GM19452 (cell line): ENCODE results near the gene MT1X.
A peak's percentile ranks its signal among the peaks of the same experiment; 100 is the strongest.

Experiments
- ATAC-seq: cut with Tn5 transposase; IDR thresholded peaks from one replicate; pipeline ENCODE4 v1.9.1; 2021; ENCODE audit not compliant: unreplicated experiment

The MT1X gene

GRCh38 chr16:56675685-56676210, 6.5 kb upstream of the MT1X start:
- ATAC-seq: no peak

- ATAC-seq: no peak
Observed at GRCh38 chr16:56677474-56677873, 4.8 kb upstream of the MT1X start.

DNA sequence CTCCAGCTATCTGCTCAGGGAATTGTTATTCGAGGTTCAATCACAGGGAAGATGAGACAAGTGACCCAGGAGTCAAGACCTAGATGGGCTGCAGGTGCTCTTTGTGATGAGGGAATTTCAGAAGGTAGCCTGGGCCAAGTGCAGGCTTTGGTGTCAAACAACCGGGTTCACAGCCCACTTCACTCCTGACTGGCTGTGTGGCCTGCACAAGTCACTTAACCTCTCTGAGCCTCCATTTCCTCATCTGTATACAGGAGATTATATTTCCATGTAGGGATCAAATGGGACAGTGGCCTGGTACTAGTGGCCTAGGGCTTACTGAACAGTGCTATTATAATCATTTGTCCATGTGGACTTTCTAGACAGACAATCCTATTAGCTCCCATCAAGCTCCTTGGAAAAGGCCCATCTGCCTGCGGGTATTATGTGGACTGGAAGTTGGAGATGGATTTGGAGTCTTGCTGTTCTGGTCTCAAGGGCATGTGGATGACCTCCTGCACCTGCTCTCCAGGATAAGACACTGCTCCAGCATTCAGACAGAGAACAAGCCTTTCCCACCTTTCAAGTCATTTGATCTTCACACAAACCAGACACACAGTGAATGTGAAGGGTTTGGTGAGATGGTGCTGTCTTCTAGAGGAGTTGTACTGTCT, 3.1 kb upstream of the MT1X start:
- no peak for ATAC-seq

GRCh38 chr16:56679818-56680217, 2.5 kb upstream of the MT1X start:
- ATAC-seq: no peak

GRCh38 chr16:56682703-56683397, 580 bp downstream of the MT1X start:
- peak; percentile 1 for ATAC-seq

GRCh38 chr16:56683424-56684172, 1.3 kb downstream of the MT1X start:
- ATAC-seq: no peak

DNA sequence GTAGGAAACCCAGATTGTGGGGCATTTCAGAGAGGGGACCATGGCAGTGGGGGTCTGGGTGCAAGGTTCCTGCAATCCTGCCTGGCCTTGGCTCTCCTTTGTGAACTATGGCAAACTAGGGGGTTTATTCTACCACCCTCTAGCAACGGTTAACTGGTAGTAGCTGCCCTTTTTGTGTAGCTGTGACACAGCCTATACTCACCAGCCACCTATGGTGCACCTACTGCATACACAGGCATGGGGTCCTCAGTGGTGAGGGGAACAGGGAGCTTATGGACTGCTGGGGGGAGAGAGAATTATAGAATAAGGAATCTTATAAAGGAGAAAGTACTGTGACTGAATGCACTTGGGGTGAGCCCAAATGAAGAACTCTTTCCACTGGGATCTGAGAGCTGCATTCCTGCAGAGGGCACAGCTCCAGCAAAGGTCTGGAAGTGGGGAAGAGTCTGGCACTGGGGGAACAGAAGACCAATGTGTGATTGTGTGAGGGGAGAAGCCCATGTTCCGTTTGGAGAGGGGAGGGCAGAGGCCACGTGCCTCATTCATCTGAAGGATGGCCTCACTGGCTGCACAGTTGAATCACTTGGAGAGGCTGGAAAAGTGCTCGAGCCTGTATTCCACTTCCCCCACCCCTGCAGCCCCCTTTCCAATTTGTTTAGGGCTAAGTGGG, 2.1 kb downstream of the MT1X start:
- no peak for ATAC-seq

DNA sequence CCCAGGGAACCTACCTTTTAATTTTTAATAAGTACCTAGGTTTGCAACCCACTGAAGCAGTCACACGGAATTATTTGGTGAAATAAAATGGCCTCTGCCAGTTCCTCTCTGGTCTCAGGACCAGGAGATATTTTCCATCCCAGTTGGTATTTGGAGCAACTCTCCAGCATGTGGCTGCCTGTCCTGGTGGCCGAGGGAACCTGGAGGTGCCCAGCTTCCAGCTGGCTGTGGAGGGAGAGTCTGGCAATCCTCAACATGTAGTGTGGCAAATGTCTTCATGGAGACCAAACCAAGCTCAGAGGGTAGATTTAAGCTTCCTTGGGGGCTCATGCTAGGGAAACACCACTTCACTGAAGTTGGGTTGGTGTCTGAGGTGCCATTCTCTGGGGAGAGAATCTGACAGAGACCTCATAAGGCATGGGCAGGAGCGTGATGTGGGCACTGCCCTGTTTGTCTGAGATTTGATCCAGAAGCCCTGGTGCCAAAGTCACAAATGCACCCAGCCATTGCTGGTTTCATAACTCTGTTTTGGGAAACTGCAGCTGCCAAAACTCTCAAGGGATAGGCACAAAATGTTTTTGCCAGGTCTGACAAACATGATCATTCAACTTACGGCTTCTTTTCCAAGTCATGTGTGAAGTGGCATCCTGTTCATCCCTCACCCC, 2.8 kb downstream of the MT1X start:
- ATAC-seq: no peak

DNA sequence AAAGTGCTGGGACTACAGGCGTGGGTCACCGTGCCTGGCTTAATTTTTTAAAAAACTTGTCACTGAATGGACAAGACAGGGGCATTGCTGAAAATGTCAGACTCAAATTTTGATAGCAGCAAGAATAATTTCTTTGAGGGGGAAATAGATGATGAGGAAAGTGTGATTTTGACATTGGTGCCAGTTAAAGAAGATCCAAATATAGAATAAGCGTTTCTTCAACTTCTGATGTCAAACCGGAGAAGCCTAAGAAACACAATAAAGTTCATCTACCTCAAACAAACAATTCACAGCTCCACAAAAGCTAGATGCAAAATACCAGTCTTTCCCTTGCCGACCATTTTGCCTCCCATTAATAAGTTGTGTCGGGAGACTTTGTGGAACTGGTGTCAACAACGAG, 4.5 kb downstream of the MT1X start:
- no peak for ATAC-seq

GRCh38 chr16:56688762-56689161, 6.5 kb downstream of the MT1X start:
- no peak for ATAC-seq

DNA sequence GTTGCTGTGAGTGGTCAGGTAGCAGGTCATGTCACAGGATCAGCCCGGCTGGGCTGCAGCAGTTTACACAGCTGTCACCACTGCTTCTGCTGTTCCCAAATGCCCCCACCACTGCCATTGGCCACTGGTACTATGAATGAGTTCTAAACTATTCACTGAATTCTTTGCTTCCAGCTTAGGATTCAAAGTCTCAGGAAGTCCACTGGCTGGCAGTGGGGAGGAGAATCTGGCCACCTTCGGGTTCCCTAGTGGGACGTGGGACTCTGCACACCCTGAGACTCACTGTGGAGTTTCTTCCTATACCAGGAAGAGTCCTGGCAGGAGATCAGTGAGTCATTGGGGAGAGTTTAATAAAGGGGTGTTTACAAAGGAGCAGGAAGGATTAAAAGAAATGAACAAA, 6.9 kb downstream of the MT1X start:
- ATAC-seq: no peak

DNA sequence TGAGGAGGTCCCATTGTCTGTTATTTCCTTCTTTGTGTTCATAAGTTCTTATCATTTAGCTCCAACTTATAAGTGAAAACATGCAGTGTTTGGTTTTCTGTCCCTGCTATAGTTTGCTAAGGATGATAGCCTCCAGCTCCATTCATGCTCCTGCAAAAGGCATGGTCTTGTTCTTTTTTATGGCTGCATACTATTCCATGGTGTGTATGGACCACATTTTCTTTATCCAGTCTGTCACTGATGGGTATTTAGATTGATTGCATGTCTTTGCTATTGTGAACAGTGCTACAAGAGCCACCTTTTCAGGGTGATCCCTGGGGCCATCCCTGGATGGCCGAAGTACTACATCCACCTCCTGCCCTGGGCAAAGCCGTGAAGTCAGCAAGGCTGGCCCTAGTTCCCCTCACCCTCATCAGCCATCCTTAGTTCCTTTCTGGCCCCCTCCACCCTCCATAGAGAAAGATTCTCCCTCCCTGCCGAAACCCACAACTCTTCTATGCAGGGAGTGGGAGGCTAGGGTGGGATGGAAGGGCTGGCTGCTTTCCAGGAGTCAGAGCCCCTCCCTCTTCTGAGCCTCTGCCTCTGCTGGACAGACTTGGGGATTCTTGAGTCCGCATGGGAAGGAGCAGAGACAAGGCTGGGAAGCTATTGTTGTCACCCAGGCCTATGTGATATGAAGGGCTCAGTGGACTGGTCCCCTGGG, 8.3 kb downstream of the MT1X start:
- no peak for ATAC-seq

DNA sequence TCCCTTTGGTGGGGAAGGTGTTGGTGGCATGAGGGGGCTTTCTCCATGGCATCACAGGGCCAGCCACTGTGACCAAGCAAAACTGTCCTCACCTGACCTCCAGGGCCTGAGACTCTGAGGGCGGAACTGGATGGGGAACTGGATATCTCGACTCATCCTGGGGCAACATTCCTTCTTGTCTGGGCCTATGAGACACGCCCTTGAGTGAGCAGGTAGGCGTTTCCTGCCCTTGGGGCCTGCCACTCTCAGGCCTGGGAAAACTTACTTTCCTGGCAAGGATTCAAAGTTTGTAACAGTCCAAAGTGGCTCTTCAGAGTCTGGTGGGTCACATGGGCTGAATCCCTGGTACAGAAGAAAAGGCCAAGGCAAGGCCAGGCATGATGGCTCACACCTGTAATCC, 9.6 kb downstream of the MT1X start:
- no peak for ATAC-seq

DNA sequence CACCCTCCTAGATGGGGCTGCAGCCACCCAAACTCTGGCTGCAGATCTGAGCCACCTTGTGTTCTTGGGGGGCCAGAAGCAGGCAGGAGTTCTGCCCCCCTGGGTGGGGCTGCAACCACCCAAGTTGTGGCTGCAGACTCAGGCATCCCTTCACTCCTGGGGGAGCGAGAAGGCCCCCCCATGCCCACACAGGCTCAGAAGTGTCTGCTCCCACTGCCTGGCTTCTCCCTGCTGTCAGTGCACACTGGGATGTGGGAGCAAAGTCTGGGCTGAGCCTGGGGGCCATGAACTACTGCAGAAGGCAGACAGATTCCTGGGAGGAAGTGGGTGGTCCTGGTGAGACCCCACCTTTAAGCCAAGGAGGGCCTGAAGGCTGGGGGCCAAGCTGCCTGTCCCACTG, 13.0 kb downstream of the MT1X start:
- no peak for ATAC-seq

DNA sequence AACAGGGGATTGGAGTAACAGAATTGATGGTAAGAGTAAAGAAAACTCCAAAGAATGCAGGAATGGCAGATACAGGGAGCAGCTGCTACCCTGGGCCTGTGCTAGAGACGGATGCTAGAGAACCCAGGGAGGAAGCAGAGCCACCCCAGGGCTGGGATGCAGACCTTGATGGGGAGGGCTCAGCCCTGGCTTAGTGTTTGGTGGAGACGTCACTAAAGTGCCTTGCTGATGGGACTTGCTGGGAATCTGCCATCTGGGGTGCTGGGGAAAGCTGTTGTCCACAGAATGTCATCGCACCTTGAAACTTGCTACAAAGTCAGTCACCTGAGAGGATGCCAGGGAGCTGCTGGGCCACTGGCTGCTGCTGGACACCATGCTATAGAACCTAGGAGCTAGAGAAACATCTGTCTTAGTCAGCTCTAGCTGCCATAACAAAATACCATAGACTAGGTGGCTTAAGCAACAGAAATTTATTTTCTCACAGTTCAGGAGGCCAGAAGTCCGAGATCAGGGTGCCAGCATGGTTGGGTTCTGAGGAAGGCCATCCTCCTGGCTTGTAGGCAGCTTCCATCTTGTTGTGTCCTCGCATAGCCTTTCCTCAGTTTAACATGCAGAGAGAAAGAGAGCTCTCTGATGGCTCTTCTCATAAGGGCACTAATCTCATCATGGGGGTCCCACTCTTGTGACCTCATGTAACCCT, 15.3 kb downstream of the MT1X start:
- no peak for ATAC-seq

DNA sequence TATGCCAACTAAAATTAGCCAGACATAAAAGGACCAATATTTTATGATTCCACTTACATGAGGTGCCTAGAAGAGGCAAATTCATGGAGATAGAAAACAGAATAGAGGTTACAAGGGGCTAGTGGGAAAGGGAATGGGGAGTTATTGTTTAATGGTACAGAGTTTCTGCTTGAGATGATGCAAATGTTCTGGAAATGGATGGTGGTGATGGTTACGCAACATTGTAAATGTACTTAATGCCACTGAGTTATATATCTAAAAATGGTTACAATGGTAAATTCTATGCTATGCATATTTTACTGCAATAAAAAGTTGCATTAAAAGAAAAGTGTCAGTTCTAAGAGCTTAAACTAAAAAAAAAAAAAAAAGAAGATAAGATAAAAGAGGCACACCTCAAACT, 17.9 kb downstream of the MT1X start:
- no peak for ATAC-seq

DNA sequence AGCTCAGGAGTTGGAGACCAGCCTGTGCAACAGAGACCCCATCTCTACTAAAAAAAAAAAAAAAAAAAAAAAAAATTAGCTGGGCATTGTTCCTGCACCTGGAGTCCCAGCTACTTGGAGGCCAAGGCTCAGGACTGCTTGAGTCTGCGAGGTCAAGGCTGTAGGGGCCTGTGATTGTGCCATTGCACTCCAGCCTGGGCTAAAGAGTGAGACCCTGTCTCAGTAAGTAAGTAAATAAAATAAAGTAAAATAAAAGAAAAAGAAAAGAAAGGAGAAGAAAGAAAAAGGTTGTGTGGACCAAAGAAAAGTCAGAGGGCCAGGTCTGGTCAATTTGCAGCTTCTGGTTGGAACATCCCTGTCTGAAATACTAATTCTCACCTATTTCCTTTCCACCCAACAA, 18.4 kb downstream of the MT1X start:
- no peak for ATAC-seq

DNA sequence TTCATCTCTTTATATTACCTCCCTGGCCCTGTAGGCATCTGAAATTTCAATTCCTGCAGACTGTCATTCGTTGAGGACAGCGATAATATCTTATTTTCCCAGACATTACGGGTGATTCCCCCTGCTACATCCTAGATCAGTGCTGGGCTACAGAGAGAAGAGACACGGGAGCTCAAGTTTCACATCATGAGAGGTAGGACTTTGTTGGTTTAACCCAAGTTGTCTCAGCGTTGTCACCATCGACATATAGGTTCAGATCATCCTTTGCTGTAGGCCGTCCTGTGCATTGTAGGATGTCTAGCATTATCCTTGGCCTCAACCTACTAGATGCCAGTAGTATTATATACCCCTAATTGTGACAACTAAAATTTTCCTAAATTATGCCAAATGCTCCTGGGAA, 19.3 kb downstream of the MT1X start:
- ATAC-seq: no peak

DNA sequence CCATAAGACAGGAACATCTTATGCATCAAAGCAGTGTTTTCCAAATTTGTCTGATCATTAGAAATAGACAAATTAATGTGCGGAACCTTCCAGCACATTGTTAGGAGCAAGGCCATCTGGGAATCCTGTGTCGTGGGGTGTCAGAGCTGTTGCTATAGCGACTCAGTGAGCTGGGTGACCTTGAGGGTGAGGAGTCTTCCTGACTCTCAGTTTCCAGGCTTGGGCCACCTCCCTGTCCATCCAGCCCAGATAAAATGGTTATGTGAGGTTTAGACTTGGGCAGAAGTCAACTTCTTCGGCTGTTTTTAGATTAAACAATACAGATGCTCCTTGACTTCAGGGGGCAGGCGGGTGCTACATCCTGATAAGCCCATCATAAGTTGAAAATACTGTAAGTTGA, 20.6 kb downstream of the MT1X start:
- ATAC-seq: no peak
